ENCODE measurements around the gene HOXA10.

The HOXA10 gene

DNA sequence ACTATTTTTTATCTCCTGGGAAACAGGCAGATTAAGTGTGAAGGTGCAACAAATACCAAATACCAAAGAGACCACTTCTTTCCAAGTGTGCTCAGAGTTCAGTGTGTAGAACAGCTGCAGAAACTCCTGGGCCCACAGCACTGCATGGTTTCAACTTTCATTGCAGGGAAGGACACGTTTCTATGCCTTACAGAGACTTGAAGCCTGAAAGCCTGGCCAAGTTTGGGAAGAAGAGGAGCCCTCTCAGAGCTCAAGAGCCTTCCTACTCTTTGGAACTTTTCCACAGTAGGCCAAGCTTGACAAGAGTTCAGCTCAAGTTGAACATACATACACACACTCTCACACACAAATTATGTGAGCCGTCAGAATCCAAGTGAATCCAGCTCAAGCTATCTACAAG lies 46.1 kb downstream of the HOXA10 start:
- DNase-seq: no peak

- DNase-seq: no peak
Observed at GRCh38 chr7:27126596-27127327, 47.4 kb downstream of the HOXA10 start.

GRCh38 chr7:27125986-27126394 lies 48.1 kb downstream of the HOXA10 start:
- no peak for DNase-seq

GRCh38 chr7:27124902-27125689 lies 49.0 kb downstream of the HOXA10 start:
- no peak for DNase-seq

DNA sequence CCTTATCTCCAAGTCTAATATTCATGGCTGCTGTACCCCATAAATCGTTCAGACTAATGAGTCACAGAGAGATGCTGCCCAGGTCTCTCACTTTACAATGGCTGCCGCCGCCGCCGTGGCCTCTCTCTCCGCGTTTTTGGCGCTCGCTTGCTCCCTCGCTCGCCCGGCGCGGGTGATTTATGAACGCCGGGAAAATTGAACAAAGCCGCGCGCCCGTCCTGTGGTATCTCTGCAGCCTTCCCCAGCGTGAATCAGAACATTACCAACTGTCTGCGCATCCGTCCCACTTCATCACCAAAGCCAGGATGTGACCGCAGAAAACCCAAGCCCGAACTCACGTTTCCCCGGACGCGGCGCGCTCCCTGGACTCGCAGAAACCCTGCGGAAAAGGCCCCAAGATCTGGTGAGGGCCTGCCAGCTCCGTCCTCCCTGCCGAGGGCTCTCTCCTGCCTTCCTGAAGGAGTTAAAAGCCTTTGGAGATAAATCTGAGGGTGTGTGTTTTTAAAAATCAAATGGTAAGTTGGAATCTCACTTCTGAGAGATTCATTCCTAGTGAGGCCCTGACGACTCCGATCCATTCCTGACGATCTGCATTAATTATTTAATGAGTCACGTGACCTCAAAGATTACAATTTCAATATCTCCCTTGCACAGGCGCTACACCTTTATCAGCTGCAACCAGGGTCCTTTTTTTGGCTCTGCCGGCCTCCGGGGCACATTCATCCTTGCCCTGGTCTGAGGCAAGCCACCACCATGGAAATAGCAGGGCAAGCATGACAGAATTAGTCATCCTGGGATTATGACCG lies 49.8 kb downstream of the HOXA10 start:
- DNase-seq: no peak

DNA sequence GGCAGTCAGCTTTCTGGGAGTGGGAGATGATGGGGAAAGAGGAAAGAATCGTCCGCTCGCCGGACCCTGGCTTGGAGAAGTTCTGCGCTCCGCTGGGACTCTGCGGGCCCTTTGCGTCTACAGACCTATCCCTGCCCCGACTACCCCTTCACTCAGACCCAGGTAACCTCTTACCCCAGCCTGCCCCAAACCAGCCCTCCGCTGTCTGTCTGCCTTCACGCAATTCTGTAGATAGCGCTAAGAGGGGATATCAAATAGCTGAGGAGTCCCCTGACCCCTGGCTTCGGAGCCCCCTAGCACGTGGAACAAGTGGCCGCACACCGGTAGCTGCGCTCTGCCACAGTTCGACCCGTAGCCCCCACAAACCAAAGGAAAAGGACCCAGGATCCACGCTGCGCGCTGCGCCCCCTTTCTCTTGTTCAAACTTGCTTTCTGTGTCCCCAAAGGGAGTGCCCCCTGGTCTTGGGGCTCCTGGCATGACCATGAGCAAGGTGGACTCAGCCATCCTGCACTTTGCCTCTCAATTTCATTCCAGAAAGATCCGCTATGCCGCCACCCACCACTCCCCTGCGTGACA lies 50.6 kb downstream of the HOXA10 start:
- DNase-seq: no peak

GRCh38 chr7:27123007-27123476 lies 51.1 kb downstream of the HOXA10 start:
- no peak for DNase-seq

GRCh38 chr7:27122077-27122910 lies 51.8 kb downstream of the HOXA10 start:
- DNase-seq: no peak

DNA sequence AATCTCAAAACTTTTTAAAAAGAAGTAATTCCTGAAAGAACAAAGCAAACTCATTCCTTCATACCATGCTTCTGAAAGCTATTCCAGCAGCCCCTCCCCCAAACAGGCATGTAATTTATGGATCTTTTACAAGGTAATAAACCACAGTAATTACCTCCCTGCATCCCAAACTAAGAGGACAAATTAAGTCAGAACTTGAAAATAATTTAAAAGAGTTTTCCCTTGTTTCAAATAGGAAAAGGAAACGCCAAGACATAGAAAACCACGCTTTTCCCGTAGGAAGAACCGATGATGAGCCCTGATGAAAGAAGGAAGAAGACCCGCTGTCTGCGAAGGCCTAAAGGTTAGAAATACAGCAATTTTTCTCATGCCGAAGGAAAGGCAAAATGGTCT lies 52.4 kb downstream of the HOXA10 start:
- DNase-seq: no peak
